Islet of Langerhans (tissue), 1 donor: ENCODE data around the gene MECR.

Source experiments
- FAIRE-seq: peaks from one replicate; lab custom pipeline; 2011; peaks lifted over from hg19 to GRCh38; lab: Jason Lieb, UNC

Gene MECR

DNA sequence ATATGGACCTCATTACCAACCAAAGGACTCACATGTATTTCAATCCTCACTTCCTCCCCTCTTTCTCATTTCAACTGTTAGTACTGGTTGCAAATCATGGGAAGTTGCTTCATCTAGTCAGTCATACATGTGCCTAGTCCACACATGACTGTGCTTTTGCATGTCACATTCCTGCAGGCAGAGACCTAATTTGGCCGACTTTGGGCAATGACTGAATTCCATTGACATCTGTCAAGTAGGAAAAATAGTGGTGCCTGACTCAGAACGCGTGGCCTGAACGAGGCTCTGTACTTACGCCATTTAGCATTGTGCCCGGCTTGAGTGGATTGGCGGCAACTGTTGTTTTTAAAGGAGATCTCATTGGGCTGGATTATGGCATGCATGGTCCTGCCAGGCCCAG, 23.6 kb upstream of the MECR start:
- FAIRE-seq = no peak

DNA sequence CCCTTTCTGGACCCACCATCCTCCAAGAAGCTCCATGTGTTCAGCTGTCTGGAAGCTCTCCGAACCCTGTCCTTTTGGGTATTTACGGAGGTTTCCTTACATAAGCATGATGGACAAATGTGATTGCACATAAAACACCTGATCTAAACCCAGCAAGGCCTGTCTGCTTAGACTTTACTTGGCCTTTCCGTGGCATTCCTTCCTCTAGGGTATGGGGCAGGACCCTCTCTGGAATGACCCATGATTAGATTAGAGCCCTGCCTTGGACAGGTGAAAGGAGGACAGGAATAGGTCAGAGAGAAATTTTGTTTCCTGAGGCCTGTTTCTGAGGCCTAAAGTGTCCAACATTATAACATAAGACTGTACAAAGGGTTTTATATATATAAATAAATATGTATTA, 22.4 kb upstream of the MECR start:
- no peak for FAIRE-seq

DNA sequence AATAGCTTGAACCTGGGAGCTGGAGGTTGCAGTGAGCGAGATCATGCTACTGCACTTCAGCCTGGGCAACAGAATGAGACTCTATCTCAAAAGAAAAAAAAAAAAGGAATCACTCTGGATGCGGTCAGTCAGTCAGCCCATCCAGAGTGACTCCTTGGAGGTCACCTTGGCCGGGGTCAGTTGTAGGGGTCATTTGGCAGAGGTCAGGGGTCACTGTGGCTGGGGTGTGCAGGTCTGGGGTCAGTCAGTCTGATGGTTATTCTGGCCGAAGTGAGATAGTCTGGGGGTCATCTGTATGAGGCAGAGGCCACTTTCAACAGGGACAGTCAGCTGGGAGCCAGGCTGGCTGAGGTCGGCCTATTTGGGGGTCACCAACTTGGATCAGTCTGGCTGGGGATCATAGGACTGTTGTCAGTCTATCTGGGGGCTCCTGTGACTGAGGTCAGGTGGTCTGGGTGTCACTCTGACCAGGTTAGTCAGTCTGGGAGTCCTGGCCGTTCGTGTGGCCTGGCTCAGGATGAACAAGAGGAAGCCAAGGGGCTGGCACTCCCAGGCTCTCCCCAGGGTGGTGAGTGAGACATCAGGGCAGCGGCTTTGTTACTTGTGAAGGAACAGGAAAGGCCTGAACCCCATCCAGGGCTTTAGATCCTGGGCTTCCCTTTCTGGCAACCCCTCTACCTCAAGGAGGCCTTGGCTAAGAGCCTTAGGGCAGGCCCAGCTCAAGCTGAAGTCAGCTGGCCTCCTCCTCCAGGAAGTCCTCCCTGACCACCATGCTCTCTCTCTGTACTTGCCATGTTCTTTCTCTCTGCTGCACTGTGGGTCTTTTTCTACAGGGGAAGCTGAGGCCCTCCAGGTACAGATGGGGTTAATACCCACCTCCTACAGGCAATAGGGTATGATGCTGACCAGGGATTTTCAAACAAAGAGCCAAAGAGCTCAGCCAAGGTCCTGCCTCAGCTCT, 20.7 kb upstream of the MECR start:
- FAIRE-seq = no peak

DNA sequence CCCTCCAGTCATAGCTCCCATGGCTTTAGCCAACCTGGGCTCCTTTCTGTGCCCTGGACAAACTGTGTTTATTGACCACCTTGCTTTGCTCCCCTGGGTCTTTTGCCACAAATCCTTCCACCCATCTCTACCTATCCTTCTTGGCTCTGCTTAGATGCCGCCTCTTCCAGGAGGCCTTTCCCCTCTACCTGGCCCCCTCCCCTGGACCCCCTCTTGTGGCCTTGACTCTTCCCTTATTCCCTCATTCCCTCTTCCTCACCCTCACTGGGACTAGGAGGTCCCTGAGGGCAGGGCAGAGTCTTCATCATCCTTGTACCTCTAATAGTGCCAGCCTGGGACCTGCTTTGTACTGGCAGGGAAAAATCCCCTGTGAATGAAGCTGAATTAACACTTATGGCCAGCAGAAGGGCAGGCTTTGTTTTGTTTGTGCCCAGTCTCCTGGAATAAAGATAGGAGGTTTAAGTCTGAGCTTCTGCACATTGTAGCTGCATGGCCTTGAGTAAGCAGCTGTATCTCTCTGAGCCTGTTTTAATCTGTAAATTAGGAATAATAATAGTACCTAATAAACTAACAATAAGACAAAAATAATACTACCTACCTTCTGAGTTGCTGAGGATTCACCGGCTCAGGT, 19.3 kb upstream of the MECR start:
- FAIRE-seq = no peak

DNA sequence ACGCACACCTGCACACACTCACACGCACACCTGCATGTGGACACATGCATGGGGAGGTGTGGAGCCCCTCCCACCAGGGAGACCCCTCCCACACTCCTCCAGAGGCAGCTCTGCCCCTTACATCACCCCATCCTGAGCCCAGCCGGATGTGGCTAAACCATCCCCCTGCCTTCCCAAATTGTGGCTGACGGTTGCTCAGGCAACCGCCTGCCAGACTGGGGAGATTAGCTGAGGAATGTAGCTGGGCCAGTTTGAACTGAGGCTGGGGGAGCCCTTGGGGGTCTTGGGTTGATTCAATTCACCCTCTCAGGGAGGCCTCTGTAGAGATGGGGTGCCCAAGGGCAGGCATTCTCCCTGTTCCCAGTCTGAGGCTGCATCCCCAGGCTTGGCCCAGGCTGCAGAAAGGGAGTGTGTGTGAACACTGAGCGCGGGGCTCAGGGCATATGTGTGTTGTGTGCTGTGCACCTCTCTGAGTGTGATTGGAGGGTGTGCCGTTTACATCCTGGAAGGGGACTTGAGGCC, 18.5 kb upstream of the MECR start:
- FAIRE-seq = no peak

DNA sequence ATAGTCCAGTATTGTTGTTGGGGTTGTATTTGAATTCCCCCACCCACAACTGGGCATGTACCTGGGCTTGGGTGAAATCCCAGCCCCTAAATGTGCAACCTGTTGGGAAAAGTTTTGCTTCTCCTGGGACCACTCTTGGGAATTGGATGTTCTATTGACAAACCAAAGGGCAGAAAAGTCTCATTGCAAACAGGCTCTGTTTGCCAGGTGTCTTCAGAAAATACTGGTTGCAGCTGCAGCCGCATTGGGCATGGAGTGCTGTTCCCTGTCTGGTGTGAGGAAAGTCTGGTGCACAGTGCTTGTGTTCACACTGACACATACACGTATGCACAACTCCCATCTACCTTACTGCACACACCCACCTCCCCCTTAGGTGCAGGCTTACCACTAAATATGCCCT, 17.7 kb upstream of the MECR start:
- FAIRE-seq = no peak

DNA sequence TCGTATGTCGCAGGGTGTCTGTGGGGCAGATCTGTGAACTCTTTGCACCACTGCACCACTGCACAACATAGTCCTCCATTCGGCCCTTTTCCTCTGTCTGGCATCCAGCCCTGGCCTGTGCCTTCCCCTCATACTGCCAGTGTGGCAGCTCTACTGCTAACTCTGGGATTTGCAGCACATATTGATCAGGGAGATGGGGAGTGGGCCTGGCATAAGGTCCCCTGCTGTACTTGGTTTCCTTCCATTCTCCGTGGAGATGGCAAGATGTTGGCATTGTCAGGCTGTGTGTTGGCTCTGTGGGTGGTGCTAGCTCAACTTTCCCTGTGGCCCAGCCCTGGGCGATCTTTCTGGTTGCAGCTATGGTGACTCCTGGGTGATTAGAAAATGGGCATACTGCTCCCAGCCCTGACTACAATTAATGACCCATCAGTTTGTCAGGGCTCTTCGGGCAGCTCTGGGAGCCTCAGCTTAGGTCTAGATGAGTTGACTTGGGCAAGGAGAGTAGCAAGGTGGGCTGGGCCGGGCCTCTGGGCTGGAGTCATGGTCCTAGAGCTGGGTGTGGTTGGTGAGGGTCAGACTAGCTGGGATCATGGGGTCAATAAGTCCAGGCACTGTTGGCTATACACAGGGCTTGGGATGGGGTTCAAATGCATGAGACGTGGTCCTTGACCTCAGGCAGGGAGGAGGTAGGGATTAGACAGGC, 17.0 kb upstream of the MECR start:
- no peak for FAIRE-seq

DNA sequence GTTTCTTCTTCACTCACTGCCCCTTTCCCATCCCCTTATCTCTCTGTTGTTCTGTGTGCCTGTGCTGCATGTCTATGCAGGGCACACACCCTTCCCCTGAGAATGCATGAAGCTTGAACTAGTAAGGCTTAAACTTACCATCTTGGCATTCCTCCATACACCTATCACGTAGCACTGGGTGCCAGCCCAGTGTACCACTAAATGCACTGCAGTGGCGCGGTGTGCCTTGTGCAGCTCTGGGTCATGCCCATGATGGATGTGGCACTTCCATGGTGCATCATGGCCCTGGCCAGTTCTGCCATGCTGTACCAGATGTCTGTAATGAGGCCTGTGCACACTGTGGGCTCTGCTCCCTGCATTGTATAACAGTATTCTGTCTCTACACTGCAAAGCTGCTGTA, 16.3 kb upstream of the MECR start:
- FAIRE-seq = no peak

DNA sequence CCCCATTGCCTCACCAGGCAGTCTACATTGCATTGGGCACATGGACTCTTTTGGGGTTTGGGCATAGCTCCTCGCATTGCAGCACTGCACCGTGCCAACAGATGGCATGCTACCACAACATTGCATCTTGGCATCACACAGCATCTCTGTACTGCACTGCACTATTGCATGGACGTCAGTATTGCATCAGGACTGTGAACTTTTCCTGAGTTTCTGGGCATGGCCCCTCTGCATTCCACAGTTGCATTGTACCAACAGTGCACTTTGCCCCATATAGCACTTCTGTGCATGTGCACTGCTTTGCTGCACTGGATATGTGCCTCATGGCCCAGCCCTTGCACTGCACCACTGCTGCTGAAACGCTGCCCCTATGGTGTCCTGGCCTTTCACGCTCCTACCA, 15.1 kb upstream of the MECR start:
- no peak for FAIRE-seq

DNA sequence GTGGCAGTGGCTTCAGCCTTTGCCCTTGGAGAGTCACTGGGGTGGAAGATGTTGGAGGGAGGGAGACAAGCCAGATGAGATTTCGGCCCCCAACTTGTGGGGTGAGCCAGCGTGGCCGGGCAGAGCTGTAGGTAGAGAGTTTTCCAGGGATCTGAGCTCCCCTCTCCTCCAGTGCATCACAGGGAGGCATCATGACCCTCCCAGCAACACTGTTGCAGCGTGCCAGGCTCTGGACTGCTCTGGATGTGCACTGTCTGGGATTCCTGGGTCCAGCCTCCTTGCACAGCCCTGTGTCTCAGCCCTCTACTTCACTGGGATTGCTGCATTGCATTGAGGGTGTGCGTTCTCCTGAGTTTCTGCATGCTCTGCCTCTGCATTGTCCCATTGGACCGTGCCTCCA, 14.5 kb upstream of the MECR start:
- FAIRE-seq = no peak

DNA sequence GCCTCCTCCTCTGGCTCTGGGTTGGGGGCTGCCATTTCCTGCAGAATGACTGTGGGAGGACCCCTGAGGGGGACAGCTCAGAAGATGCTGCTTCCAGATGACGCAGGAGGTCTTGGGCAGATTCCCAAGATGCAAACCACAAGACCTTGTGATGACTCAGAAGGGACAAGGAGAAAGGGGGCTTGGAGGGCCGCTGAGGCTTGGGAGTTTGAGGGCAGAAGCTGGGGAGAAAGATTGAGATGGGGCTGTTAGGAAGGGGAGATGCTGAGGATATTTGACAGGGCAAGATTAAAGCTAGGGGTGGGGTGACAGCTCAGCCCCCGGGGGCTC, 13.1 kb upstream of the MECR start:
- no peak for FAIRE-seq

DNA sequence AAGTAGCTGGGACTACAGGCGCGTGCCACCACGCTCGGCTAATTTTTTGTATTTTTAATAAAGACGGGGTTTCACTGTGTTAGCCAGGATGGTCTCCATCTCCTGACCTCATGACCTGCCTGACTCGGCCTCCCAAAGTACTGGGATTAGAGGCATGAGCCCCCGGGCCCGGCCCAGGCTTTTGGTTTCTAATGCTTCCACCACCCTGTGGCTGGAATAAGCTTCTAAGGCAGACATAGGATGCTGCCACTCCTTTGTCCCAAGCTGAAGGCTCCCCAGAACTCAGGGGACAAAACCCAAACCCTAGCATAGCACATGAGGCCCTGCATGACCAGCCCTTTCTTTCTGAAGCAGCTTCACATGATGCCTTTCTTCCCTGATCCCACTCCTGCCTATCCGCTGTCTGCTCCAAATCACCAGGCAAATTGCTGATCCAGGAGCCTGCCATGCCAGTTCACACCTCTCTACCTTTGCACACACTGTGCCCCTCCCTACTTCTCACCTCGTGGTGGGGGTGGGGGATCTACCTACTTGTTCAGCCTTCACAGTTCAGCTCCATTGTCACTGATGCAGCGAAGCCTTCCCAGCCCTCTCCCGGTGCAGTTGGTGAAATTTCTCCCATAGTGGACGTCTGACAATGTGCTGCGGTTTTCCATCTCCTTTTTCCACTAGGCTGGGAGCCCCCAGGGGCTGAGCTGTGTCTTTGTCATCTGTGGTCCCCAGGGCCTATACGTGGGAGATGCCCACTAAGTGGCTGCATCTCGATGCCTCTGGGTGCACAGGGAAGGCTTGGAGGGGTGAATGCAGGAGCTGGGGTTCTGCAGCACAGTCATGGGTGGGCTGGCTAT, 12.5 kb upstream of the MECR start:
- no peak for FAIRE-seq

DNA sequence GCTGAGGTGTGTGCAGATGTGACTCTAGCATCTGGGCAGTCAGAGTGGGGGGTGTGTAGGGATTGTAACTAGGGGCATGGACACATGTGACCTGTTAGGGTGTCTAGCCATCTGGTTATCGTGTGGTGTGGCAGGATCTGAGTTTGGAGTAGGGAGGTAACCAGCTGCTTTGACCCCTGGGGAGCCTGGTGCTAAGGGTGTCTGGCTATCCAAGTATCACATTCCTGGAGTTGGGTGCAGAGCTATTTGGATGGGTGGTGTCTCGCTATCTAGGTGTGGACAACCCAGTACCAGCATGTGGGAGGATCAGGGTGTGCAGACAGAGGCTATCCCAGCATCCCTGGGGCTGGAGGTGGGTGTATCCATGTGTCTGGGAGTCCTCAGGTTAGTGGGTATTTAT, 10.3 kb upstream of the MECR start:
- no peak for FAIRE-seq

DNA sequence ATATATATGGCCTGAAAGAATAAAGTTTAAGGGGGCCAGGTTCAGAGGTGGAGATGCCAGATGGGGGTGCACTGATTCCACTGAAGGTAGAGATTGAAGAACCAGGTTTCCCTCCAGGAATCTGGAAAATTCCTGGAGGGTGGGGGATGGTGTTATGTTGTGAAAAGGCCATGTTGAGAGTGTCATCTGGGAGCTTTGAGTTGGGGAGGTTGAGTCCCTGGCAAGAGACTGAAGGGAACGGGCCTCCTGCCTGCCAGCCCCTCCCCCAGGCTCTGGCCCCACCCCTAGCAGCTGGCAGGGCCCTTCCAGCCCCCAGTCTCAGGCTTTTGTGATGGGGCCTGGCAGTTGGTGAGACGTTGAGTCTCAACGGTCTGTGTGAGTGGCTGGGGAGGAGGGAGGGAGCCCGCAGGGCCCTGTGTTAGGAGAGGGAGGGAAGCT, 9.7 kb upstream of the MECR start:
- FAIRE-seq = no peak

DNA sequence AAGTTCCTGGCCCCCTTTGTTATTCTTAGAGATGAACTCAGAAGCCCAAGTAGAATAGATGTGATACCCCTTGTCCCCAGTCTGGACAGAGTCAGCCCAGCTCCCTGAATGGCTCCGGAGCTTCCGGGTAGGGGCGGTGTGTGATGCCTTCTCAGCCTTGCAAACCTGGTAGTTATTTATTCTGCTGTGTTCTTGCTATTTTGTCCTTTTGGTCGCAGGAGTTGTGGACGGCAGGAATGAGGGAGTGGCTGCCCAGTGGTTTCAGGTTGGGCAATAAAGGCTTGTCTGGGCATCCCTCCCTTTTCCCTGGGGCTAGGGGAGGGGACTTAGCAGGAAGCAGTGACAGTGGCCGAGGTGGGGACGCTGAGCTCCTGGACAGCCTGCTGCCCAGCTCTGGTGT, 8.4 kb upstream of the MECR start:
- no peak for FAIRE-seq

DNA sequence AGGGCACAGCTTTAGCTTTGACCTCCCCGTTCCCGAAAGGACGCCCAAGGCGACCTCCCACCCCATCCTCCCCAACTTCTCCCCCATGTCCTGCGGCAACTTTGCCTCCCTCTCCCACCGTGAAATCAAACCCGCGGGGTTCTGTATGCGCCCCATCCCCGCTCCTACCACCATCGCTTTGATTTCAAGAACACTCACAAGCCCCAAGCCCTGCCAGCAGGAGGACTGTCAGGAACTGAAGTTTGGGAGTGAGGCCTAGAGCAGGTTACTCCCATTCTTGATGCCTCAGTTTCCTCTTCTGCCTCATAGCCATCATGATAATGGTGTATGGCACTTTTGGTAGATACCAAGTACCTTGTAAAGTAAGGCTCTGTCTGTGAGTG, 7.9 kb upstream of the MECR start:
- FAIRE-seq = no peak

DNA sequence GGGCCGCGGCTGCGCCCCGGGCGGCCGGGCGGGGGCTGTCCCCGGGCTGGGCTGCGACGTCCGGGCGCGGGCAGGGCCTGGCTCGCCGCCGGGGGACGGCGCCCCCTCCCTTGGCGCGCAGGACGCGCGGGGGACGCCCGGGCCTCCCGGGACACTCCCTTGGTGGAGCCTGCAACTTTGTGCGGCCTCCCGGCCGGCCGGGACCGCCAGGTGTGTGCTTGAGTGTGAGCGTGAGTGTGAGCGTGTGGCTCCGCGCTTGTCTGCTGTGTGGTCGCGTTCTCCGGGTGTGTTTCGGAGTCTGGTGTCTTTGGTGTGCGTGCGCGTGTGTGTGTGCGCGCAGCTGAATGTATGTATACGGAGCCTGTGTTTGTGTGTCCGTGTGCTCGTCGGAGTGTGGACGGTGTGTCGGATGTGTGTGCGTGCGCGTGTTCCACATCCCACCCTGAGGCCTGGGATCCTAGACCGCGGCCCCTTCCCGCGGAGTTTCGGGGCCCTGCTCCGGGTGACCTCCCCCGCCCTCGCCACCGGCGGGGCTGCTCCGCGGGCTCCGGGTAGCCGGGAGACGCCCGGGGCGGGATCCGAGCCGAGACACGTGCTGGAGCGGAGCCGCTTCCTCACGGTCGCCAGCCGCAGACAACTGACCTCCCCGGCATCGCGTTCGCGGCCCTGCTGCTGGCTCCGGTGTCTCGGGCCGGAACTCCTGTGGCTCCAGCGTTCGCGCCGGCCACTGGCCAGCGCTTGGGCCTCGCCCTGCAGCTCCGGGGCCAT, 7.3 kb upstream of the MECR start:
- FAIRE-seq = no peak

DNA sequence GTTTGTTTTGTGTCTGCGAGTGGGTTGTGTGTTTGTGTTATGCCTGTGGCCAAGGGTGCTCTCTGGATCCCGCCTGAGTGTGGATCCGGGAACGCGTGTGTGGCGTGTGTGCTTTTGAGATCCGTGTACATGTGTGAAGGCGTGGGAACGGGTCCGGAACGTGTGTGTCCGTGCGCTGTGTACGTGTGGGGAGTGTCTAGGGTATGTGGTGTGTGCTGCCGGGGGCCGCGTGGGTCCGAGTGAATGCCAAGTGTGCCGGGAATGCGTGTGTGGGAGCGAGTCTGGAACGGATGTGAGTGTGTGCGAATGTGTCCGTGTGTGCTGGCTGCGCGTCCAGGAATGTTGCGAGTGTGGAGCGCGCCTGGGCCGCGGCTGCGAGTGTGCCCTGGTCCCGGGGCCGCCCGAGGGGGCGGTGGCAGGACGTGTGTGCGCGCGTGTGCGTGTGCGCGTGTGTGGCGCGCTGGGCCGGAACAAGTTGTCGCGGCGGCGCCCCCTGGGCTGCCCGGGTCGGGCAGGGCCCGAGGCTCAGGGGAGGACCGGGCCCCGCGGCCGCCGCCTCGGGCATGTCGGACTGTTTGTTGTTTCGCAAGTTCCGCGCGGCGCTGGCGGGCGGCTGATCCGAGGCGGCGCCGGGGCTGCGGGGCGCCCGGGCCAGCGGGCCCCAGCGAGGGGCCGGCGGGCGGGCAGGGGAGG, 6.5 kb upstream of the MECR start:
- no peak for FAIRE-seq

DNA sequence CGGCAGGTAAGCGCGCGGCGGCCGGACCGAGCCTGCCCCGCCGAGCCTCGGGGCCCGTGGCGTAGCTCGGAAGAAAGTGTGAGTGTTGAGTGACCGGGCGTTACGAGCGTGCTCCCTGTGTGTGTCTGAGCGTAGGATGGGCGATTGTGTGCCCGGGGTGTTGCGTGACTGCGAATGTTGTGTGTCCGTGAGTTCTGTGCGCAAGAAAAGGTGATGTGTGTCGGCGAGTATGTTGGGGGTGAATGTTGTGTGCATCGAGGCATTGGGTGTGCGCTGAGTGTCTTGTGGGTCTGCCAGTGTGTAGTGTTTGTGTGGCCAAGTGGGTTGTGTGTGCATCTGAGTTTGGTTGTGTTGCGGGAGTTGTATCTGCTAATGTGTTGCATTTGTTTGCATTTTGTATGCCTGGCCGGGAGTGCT, 6.0 kb upstream of the MECR start:
- no peak for FAIRE-seq

DNA sequence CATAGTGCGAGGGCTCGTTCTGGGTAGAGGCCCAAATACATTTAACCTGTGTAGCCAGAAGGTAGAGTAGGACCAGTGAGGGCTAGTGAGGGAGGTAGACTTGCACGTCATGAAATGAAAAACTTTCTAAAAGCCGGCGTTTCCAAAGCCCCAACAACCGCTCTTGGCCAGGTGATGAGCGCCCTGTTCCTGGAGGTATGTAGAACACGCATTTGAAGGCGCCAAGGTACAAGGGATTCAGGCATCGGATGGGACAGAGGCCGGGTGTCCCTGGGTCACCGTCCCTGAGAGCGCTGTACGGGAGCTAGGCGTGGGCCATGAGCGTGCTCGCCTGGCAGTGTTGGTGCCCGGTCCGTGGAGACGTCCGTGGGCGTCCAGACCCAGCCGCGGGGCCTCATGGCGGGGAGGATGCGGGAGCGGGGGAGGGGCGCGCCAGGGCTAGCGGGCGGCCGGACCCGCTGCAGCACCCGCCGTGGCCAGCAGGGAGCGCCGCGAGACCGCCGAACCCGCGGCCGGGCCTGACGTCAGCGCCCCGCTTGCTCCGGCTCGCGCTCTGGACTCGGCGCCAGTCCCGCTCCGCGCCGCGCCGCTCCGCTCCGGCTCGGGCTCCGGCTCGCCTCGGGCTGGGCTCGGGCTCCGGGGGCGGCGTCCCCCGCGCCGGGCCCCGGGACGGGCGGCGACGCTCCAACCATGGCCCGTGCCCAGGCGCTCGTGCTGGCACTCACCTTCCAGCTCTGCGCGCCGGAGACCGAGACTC, 5.4 kb upstream of the MECR start, which contains the start of gene PTPRU:
Gene PTPRU, plus strand, starts transcription at position 568 of the 757 bp plus-strand sequence. Its CDS starts 123 bp downstream, at position 691.
- FAIRE-seq = no peak
